ENCODE data around the gene TSPEAR. TPM values are rescaled to one million over a fixed set of nuclear protein-coding genes. Genes with fewer than 3 reads are reported as not detected.
A peak's percentile ranks its signal among the peaks of the same experiment; 100 is the strongest.

The TSPEAR gene
- total RNA-seq, 3 donors from 2014 or later (not counting 1 experiment from before 2014, with no cell fraction given) = not detected

- intact Hi-C loops (cut with micrococcal nuclease) = no loop called here
- no peak for DNase-seq
Measured at GRCh38 chr21:44722731-44723130, 11.4 kb upstream of the TSPEAR start.

GRCh38 chr21:44720170-44720569 lies 8.8 kb upstream of the TSPEAR start:
- peaks cover 58 to 59% of the 10 kb centered on the region in 2 donors for H3K27me3 Mint-ChIP-seq (ENCODE audit: low read depth in 2 of 2)
- WGBS (ENCODE audit: insufficient coverage) = 83% methylated on average over 1 of the region's 2 CpGs
- ATAC-seq = no peak
- DNase-seq = no peak
- no peak overlapping the region for H3K4me3 Mint-ChIP-seq
- no peaks in the 10 kb centered on the region for H3K9me3 Mint-ChIP-seq
- Histone ChIP-seq H3K4me3 (ENCODE audit: low read length) (no peak overlapping the region), H3K4me1 (ENCODE audit: control insufficient read depth, insufficient read depth, low read length) (peaks cover 15% of the 10 kb centered on the region), H3K27ac (ENCODE audit: low read length) (no peak overlapping the region), H3K36me3 (ENCODE audit: control insufficient read depth, insufficient read depth, low read length) (no peaks in the 10 kb centered on the region), H3K27me3 (ENCODE audit: control insufficient read depth, insufficient read depth, low read length) (peaks cover 42% of the 10 kb centered on the region), H3K9me3 (ENCODE audit: control insufficient read depth, insufficient read depth, low read length) (peaks cover 7% of the 10 kb centered on the region)
- H3K4me1 Mint-ChIP-seq = peaks cover 10 to 15% of the 10 kb centered on the region in 2 donors
- H3K36me3 Mint-ChIP-seq = no peaks in the 10 kb centered on the region
- TF ChIP-seq CTCF (IDR thresholded peaks at IDR 0.05) = no peak
- no peak overlapping the region for H3K27ac Mint-ChIP-seq
- intact Hi-C loops (cut with micrococcal nuclease) = no loop called here

More at GRCh38 chr21:44722731-44723130, 11.4 kb upstream of the TSPEAR start:
- TF ChIP-seq CTCF (IDR thresholded peaks at IDR 0.05) = no peak
- Histone ChIP-seq H3K36me3 (ENCODE audit: control insufficient read depth, insufficient read depth, low read length) (no peaks in the 10 kb centered on the region), H3K4me3 (ENCODE audit: low read length) (no peak overlapping the region), H3K27me3 (ENCODE audit: control insufficient read depth, insufficient read depth, low read length) (peaks cover 40% of the 10 kb centered on the region), H3K4me1 (ENCODE audit: control insufficient read depth, insufficient read depth, low read length) (peaks cover 15% of the 10 kb centered on the region), H3K9me3 (ENCODE audit: control insufficient read depth, insufficient read depth, low read length) (no peaks in the 10 kb centered on the region), H3K27ac (ENCODE audit: low read length) (no peak overlapping the region)
- Mint-ChIP-seq H3K9me3 (no peaks in the 10 kb centered on the region), H3K36me3 (no peaks in the 10 kb centered on the region), H3K4me1 (peaks cover 10 to 13% of the 10 kb centered on the region in 2 donors), H3K4me3 (peak overlapping the region; percentile 57), H3K27ac (no peak overlapping the region), H3K27me3 (ENCODE audit: low read depth in 2 of 2) (peaks cover 47 to 56% of the 10 kb centered on the region in 2 donors)
- ATAC-seq = no peak
- 64% methylated on average over 4 of the region's 5 CpGs for WGBS (ENCODE audit: insufficient coverage)

GRCh38 chr21:44718571-44718970 lies 7.2 kb upstream of the TSPEAR start:
- intact Hi-C loops (cut with micrococcal nuclease) = loop anchor here (10.0 kb wide), 1 partner anchor 94 kb away; the partner anchor contains the start of gene KRTAP10-9
- H3K27me3 ChIP-seq (ENCODE audit: control insufficient read depth, insufficient read depth, low read length) = peaks cover 41% of the 10 kb centered on the region
- H3K9me3 ChIP-seq (ENCODE audit: control insufficient read depth, insufficient read depth, low read length) = peaks cover 7% of the 10 kb centered on the region
- no peaks in the 10 kb centered on the region for H3K36me3 Mint-ChIP-seq
- H3K27ac ChIP-seq (ENCODE audit: low read length) = no peak overlapping the region
- H3K27ac Mint-ChIP-seq = no peak overlapping the region
- peaks cover 10 to 18% of the 10 kb centered on the region in 2 donors for H3K4me1 Mint-ChIP-seq
- DNase-seq = no peak
- TF ChIP-seq CTCF (IDR thresholded peaks at IDR 0.05) = no peak
- ATAC-seq = no peak
- 47% methylated on average over 5 of the region's 6 CpGs for WGBS (ENCODE audit: insufficient coverage)
- H3K9me3 Mint-ChIP-seq = no peaks in the 10 kb centered on the region
- peaks cover 64 to 75% of the 10 kb centered on the region in 2 donors for H3K27me3 Mint-ChIP-seq (ENCODE audit: low read depth in 2 of 2)
- H3K4me3 ChIP-seq (ENCODE audit: low read length) = no peak overlapping the region
- no peak overlapping the region for H3K4me3 Mint-ChIP-seq
- H3K4me1 ChIP-seq (ENCODE audit: control insufficient read depth, insufficient read depth, low read length) = peaks cover 11% of the 10 kb centered on the region
- no peaks in the 10 kb centered on the region for H3K36me3 ChIP-seq (ENCODE audit: control insufficient read depth, insufficient read depth, low read length)

- no peaks in the 10 kb centered on the region for H3K36me3 ChIP-seq (ENCODE audit: control insufficient read depth, insufficient read depth, low read length)
- TF ChIP-seq CTCF (IDR thresholded peaks at IDR 0.05) = no peak
- ATAC-seq = no peak
- H3K4me1 ChIP-seq (ENCODE audit: control insufficient read depth, insufficient read depth, low read length) = peaks cover 6% of the 10 kb centered on the region
- no peak overlapping the region for H3K4me3 ChIP-seq (ENCODE audit: low read length)
- peaks cover 42% of the 10 kb centered on the region for H3K27me3 ChIP-seq (ENCODE audit: control insufficient read depth, insufficient read depth, low read length)
- peaks cover 61 to 76% of the 10 kb centered on the region in 2 donors for H3K27me3 Mint-ChIP-seq (ENCODE audit: low read depth in 2 of 2)
- no peak overlapping the region for H3K4me3 Mint-ChIP-seq
- no peak overlapping the region for H3K27ac Mint-ChIP-seq
- no peak for DNase-seq
- no peaks in the 10 kb centered on the region for H3K9me3 Mint-ChIP-seq
- H3K27ac ChIP-seq (ENCODE audit: low read length) = no peak overlapping the region
- H3K4me1 Mint-ChIP-seq = peaks cover 5 to 14% of the 10 kb centered on the region in 2 donors
- no peaks in the 10 kb centered on the region for H3K36me3 Mint-ChIP-seq
- intact Hi-C loops (cut with micrococcal nuclease) = loop anchor here (10.0 kb wide), 1 partner anchor 93 kb away; the partner anchor contains the start of gene KRTAP10-9
- peaks cover 7% of the 10 kb centered on the region for H3K9me3 ChIP-seq (ENCODE audit: control insufficient read depth, insufficient read depth, low read length)
- WGBS (ENCODE audit: insufficient coverage) = 56% methylated on average over 2 of the region's 2 CpGs
Measured at GRCh38 chr21:44718093-44718492, 6.7 kb upstream of the TSPEAR start.
